HG02981 (cell line): ENCODE data around the gene KLHDC8A.
"Not testable (repeated sequence)": the region's sequence is repeated elsewhere in the genome, so short reads cannot be mapped to it uniquely, and the experiment has no call there.

ENCODE experiments used
- ATAC-seq: cut with Tn5 transposase; IDR thresholded peaks from one replicate; pipeline ENCODE4 v1.9.1; 2021; ENCODE audit warnings: mild to moderate bottlenecking, moderate library complexity; ENCODE audit not compliant: unreplicated experiment

Gene KLHDC8A

GRCh38 chr1:205356440-205357139 lies at the start of gene KLHDC8A:
Gene KLHDC8A, minus strand, starts transcription at chr1:205356922. Its CDS starts 13,318 bp downstream, at chr1:205343604.
- no peak for ATAC-seq

GRCh38 chr1:205406252-205406651 lies 49.5 kb upstream of the KLHDC8A start:
- ATAC-seq, result not testable (repeated sequence)

DNA sequence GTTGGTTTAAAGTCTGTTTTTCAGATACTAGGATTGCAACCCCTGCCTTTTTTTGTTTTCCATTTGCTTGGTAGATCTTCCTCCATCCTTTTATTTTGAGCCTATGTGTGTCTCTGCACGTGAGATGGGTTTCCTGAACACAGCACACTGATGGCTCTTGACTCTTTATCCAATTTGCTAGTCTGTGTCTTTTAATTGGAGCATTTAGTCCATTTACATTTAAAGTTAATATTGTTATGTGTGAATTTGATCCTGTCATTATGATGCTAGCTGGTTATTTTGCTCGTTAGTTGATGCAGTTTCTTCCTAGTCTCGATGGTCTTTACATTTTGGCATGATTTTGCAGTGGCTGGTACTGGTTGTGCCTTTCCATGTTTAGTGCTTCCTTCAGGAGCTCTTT lies 47.8 kb upstream of the KLHDC8A start:
- ATAC-seq, result not testable (repeated sequence)

DNA sequence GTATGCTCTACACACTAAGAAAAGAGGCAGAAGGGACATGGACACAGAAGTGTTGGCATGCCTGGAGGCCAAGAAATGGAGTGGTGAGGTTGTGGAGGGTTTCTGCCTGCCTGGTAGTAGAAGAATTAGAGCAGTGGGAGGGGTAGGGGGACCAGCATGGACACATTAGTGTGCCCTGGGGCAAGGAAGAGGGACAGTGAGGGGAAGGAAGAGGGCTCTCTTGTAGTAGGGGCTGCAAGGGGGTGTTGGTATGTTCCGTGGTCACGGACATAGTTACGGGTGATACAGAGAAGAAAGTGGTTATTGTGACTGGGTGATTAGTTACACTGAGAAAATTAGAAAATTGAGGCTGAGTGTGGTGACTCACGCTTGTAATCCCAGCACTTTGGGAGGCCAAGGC lies 41.9 kb upstream of the KLHDC8A start:
- no peak for ATAC-seq

- no peak for ATAC-seq
Measured at GRCh38 chr1:205396967-205397616, 40.4 kb upstream of the KLHDC8A start.

DNA sequence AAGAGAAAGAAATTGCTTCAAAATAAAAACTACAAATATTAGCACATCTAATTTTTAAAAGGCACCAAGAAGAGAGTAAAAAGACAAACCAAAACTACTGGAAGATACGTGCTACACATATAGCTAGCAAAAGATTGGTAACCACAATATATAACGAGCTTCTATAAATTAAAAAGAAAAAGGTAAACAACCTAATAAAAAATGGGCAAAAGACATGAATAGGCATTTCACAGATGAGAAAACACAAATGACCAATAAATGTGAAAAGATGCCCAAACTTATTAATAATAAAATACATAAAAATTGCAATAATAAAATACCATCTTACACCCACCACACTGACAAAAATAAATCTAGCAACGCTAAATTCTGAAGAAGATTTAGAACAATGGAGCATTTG lies 38.9 kb upstream of the KLHDC8A start:
- no peak for ATAC-seq

DNA sequence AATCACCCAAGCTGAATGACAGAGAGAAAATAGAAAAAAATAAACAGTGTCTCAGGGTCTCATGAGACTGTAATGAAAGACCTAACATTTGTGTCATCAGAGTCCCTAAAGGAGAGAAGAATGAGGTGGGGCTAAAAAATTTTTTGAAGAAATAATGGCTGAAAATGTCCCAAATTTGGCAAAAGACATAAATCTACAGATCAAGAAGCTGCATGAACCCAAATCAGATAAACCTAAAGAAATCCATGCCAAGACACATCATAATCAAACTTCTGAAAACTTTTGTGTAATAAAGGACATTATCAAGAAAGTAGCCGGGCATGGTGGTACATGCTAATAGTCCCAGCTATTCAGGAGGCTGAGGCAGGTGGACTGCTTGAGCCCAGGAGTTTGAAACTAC lies 35.9 kb upstream of the KLHDC8A start:
- no peak for ATAC-seq

- ATAC-seq, result no peak
Measured at GRCh38 chr1:205391386-205391785, 34.7 kb upstream of the KLHDC8A start.

- ATAC-seq, result no peak
Measured at GRCh38 chr1:205387845-205388244, 31.1 kb upstream of the KLHDC8A start.

- not testable (repeated sequence) for ATAC-seq
Measured at GRCh38 chr1:205382990-205383389, 26.3 kb upstream of the KLHDC8A start.

DNA sequence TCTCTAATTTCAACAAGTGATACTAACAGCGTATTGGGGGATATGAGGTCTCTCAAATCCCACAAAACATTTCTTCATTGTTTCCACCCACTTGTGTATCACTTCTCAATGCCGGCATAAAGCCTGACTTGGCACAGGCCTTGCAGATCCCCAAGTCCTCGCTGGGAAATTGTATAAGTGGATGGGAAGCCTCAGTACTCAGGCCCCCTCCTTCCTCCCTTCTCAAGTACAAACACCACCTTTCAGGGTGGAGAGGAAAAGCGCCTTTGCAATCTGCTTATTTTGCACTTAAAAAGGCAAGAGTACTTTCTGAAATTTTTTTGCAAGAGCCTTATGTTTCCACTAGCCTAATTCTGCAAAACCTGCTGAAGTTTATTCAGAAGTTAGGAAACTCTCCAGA lies 25.8 kb upstream of the KLHDC8A start:
- ATAC-seq, result no peak

GRCh38 chr1:205381305-205381704 lies 24.6 kb upstream of the KLHDC8A start:
- no peak for ATAC-seq

GRCh38 chr1:205380882-205381281 lies 24.2 kb upstream of the KLHDC8A start:
- ATAC-seq, result no peak

GRCh38 chr1:205379056-205379455 lies 22.3 kb upstream of the KLHDC8A start:
- no peak for ATAC-seq

DNA sequence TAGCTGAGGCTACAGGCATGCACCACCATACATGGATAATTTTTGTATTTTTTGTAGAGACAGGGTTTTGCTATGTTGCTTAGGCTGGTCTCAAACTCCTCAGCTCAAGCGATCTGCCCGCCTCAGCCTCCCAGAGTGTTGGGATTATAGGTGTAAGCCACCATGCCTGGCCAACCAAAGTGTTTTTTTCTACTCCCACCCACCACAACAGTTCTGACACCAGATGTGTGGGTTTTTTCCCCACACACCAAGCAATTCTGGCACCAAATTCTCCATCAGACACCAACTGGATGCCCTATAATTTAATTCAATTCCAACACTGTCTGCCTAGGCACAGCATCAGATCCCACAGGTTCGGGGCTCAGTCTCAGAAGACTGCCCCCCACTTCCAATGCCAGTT lies 20.6 kb upstream of the KLHDC8A start:
- ATAC-seq, result no peak

- ATAC-seq, result no peak
Measured at GRCh38 chr1:205376739-205377138, 20.0 kb upstream of the KLHDC8A start.

DNA sequence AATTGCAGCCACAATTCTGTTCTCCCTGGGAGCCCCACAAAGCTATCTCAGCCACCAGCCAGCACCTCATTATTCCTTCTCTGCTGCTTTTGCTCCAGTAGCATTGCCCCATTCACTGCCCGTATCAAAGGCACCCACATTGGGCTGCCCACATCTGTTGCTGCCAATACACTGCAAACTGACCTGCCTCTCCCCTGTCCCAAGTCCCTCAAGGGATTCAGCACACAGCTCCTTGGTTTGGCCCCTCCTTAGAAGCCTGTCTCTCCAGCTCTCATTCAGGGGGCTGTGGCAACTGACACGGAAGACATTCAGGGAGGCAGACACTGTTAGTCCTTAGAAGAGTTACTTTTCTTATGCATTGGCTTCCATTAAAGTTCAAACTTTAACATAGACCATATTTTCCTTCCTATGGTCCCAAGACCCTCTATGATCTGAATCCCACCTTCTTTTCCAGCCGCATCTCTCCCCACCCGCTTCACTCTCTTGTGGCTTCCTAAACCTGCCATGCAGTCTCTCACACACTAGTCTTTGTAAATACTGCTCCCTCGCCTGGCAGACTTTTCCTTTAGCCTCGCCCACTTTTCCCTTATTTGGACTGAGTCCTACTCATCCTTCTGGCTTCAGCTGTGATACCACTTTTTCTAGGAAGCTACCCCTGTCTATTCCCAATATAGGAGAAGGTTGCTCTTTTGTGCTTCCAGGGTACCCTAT lies 19.3 kb upstream of the KLHDC8A start:
- ATAC-seq, result no peak

GRCh38 chr1:205374210-205375078 lies 17.7 kb upstream of the KLHDC8A start:
- ATAC-seq, result no peak

- ATAC-seq, result no peak
Measured at GRCh38 chr1:205373798-205374175, 17.1 kb upstream of the KLHDC8A start.

DNA sequence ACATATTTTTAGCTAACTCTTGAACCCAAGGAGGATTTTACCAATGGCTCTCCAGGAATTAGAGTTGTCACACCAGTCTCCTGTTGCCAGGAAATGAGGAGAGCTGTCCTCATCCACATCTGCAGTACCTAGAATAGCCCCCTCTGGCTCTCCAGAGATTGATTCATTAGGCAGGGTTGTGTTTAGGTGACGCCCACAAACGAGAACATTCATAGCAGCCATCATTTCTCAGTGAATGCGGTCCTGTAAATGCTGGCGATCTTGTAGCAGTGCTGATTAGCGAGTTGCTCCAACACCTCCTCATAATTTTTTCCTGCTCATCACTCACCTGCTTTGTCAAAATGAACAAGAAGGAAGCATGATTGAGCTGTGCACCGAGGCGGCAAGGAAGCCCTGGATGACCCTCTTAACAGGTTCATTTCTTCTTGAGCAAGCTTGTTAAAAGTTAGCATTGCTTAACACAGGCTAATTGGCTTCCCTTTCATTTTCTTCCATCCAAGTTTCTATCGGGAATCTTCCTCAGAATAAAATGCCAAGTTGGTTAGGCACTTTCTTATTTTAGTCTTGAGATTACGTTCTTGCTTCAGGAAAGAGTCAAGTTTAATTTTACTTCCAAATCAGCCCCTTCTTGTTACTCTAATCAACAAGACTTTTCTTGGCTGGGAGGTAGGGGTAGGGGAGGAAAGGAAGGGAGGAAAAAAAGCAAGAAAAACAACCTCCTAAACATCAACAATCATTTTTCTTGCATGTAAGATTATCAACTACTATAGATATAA lies 16.5 kb upstream of the KLHDC8A start:
- ATAC-seq, result no peak
